HepG2 (cell line): ENCODE data around the gene KIF3A. TPM values are rescaled to one million over a fixed set of nuclear protein-coding genes. Genes with fewer than 3 reads are reported as not detected.

Experiments used
- AGO2 ChIP-seq: fragments of 200-400 bp; formaldehyde crosslinking; optimal IDR thresholded peaks from 2 replicates; pipeline ENCODE3; 2017; ENCODE audit warnings: mild to moderate bottlenecking, low read depth, low read length, moderate library complexity
- DPF2 ChIP-seq: sonication (generic); formaldehyde crosslinking; IDR thresholded peaks from 2 replicates; pipeline ENCODE4 v1.4.0; 2020; ENCODE audit warnings: mild to moderate bottlenecking, low read depth, missing genetic modification reagents, borderline replicate concordance
- FIP1L1 ChIP-seq: fragments of 200-400 bp; formaldehyde crosslinking; IDR thresholded peaks from 2 replicates; pipeline ENCODE4 v1.6.1; 2018; ENCODE audit warnings: low read depth, mild to moderate bottlenecking, low read length, moderate library complexity, borderline replicate concordance; ENCODE audit not compliant: insufficient read depth
- ISX ChIP-seq: sonication (generic); formaldehyde crosslinking; conservative IDR thresholded peaks from 2 replicates; pipeline ENCODE4 v1.5.0; 2020; ENCODE audit warnings: missing genetic modification reagents
- KLF11 ChIP-seq: IDR thresholded peaks from 2 replicates; pipeline ENCODE4 v1.6.1; 2016; ENCODE audit warnings: missing compliant biosample characterization
- KLF16 ChIP-seq, 2 experiments: sonication (generic) in 1 of 2; formaldehyde crosslinking in 1 of 2; IDR thresholded peaks; 2 replicates each; pipeline versions ENCODE4 v1.6.1 to v1.8.0; 2016 to 2023; ENCODE audit warnings: missing genetic modification reagents in 2 of 2, missing compliant biosample characterization in 1 of 2
- NCOA1 ChIP-seq: sonication (generic); formaldehyde crosslinking; IDR thresholded peaks from 2 replicates; pipeline ENCODE4 v1.9.0; 2021; ENCODE audit warnings: missing genetic modification reagents
- NCOA2 ChIP-seq: sonication (generic); formaldehyde crosslinking; IDR thresholded peaks from 2 replicates; pipeline ENCODE4 v1.8.0; 2022; ENCODE audit warnings: inconsistent platforms
- RXRA ChIP-seq: sonication (generic); formaldehyde crosslinking; IDR thresholded peaks from 2 replicates; pipeline ENCODE4 v1.5.1; 2020; ENCODE audit warnings: missing genetic modification reagents
- SIN3A ChIP-seq: IDR thresholded peaks from 2 replicates; pipeline ENCODE4 v1.6.1; 2011; ENCODE audit warnings: low read depth, mild to moderate bottlenecking, control low read depth, low read length, borderline replicate concordance
- SMC3 ChIP-seq: IDR thresholded peaks from 2 replicates; pipeline ENCODE4 v1.6.1; 2011; ENCODE audit warnings: low read length, improper control_type of control experiment
- SRF ChIP-seq: IDR thresholded peaks from 2 replicates; pipeline ENCODE4 v1.6.1; 2011; ENCODE audit warnings: mild to moderate bottlenecking, low read depth, low read length, moderate library complexity
- TBL1XR1 ChIP-seq: fragments of 150-350 bp; IDR thresholded peaks from 2 replicates; pipeline ENCODE4 v1.6.1; 2014; ENCODE audit warnings: borderline replicate concordance, low read length; ENCODE audit not compliant: partially characterized antibody
- TSC22D2 ChIP-seq: sonication (generic); formaldehyde crosslinking; IDR thresholded peaks from 2 replicates; pipeline ENCODE4 v1.5.1; 2020; ENCODE audit warnings: missing genetic modification reagents, mild to moderate bottlenecking, borderline replicate concordance
- ZBTB20 ChIP-seq: sonication (generic); formaldehyde crosslinking; IDR thresholded peaks from 2 replicates; pipeline ENCODE4 v1.8.1; 2023; ENCODE audit warnings: missing genetic modification reagents, low read depth, mild to moderate bottlenecking, borderline replicate concordance
- ZBTB46 ChIP-seq: sonication (generic); formaldehyde crosslinking; IDR thresholded peaks from 2 replicates; pipeline ENCODE4 v1.4.0; 2020; ENCODE audit warnings: mild to moderate bottlenecking, missing genetic modification reagents, borderline replicate concordance
- ZFP91 ChIP-seq: sonication (generic); formaldehyde crosslinking; IDR thresholded peaks from 2 replicates; pipeline ENCODE4 v1.9.0; 2022; ENCODE audit warnings: missing genetic modification reagents, mild to moderate bottlenecking, borderline replicate concordance
- ZMYM3 ChIP-seq: sonication (generic); formaldehyde crosslinking; IDR thresholded peaks from 2 replicates; pipeline ENCODE4 v1.5.1; 2020; ENCODE audit warnings: mild to moderate bottlenecking, missing genetic modification reagents
- ZNF136 ChIP-seq: sonication (generic); formaldehyde crosslinking; IDR thresholded peaks from 2 replicates; pipeline ENCODE4 v1.8.1; 2022; ENCODE audit warnings: low read depth, mild to moderate bottlenecking, moderate library complexity, missing genetic modification reagents
- ZNF230 ChIP-seq: sonication (generic); formaldehyde crosslinking; IDR thresholded peaks from 2 replicates; pipeline ENCODE4 v1.4.0; 2020; ENCODE audit warnings: mild to moderate bottlenecking, missing genetic modification reagents
- ZNF24 ChIP-seq: fragments of 450-650 bp; IDR thresholded peaks from 2 replicates; pipeline ENCODE4 v1.6.1; 2017; ENCODE audit warnings: antibody characterized with exemption, mild to moderate bottlenecking
- ZNF337 ChIP-seq: sonication (generic); formaldehyde crosslinking; IDR thresholded peaks from 2 replicates; pipeline ENCODE4 v1.5.1; 2020; ENCODE audit warnings: missing genetic modification reagents, low read depth, mild to moderate bottlenecking, borderline replicate concordance
- ZNF383 ChIP-seq: sonication (generic); formaldehyde crosslinking; IDR thresholded peaks from 2 replicates; pipeline ENCODE4 v1.4.0; 2020; ENCODE audit warnings: missing genetic modification reagents, mild to moderate bottlenecking, borderline replicate concordance
- ZNF44 ChIP-seq: sonication (generic); formaldehyde crosslinking; IDR thresholded peaks from 2 replicates; pipeline ENCODE4 v1.5.1; 2020; ENCODE audit warnings: mild to moderate bottlenecking, missing genetic modification reagents
- ZNF512 ChIP-seq: sonication (generic); formaldehyde crosslinking; IDR thresholded peaks from 2 replicates; pipeline ENCODE4 v1.4.0; 2020; ENCODE audit warnings: mild to moderate bottlenecking, missing genetic modification reagents
- ZNF761 ChIP-seq: sonication (generic); formaldehyde crosslinking; conservative IDR thresholded peaks from 2 replicates; pipeline ENCODE4 v1.4.0; 2020; ENCODE audit warnings: mild to moderate bottlenecking, missing genetic modification reagents
- polyA plus RNA-seq, 8 experiments: library from polyadenylated mRNA; depleted of rRNA in 3 of 8; stranded (reverse) in 7 of 8; unstranded in 1 of 8; fragments of >200 nt; fragmentation: Illumina TruSeq in 4 of 8; extraction: Trizol in 4 of 8; gene quantifications; 2 replicates each; pipeline versions ENCODE4 v1.2.1 to v1.2.3, GENCODE V29; 2011 to 2016; ENCODE audit warnings: low read depth in 4 of 8, missing spikeins in 1 of 8, mixed read lengths in 1 of 8; ENCODE audit not compliant: insufficient read depth in 1 of 8
- total RNA-seq, 5 experiments: library from RNA; depleted of rRNA; stranded (reverse); fragments of >200 nt; fragmentation: Illumina TruSeq; extraction: Trizol; gene quantifications; 2 replicates each; pipeline ENCODE4 v1.2.3, GENCODE V29; 2016; ENCODE audit warnings: low read depth in 1 of 5

Gene KIF3A
- total and polyA plus RNA-seq, 2 of the 13 experiments (the other 11 are each of a cell fraction or from before 2014, with no cell fraction given): 2.3 to 8.4 TPM

- no peak for TF ChIP-seq TSC22D2 (CRISPR knock-in tag)
- no peak for TF ChIP-seq SRF
- TF ChIP-seq TBL1XR1: no peak
- no peak for TF ChIP-seq ZNF337 (CRISPR knock-in tag)
- no peak for TF ChIP-seq SMC3
- no peak for TF ChIP-seq NCOA2 (CRISPR knock-in tag)
- TF ChIP-seq NCOA1: no peak
- no peak for TF ChIP-seq SIN3A
- peak; percentile 84 for TF ChIP-seq AGO2
- TF ChIP-seq ZNF44: no peak
- TF ChIP-seq ZNF230: no peak
- TF ChIP-seq ZNF512: no peak
- peak; percentile 36; the same call in 1 of the 2 replicates for TF ChIP-seq RXRA (CRISPR knock-in tag)
- TF ChIP-seq DPF2 (CRISPR knock-in tag): no peak
- TF ChIP-seq ZBTB20 (CRISPR knock-in tag): no peak
- TF ChIP-seq ZFP91 (CRISPR knock-in tag): peak; percentile 80; the same call in 1 of the 2 replicates
- TF ChIP-seq ZNF24: no peak
- TF ChIP-seq ZMYM3 (CRISPR knock-in tag): no peak
- no peak for TF ChIP-seq ZNF136 (CRISPR knock-in tag)
- TF ChIP-seq ISX (CRISPR knock-in tag): no peak
- TF ChIP-seq KLF11 (CRISPR knock-in tag): no peak
- TF ChIP-seq KLF16 (CRISPR knock-in tag; IDR thresholded peaks at IDR 0.05): peak in 1 of 2 experiments; percentile 52; a peak in 1 of 4 replicates
- TF ChIP-seq FIP1L1: no peak
- no peak for TF ChIP-seq ZNF383 (CRISPR knock-in tag)
- TF ChIP-seq ZBTB46: no peak
- no peak for TF ChIP-seq ZNF761 (CRISPR knock-in tag)
Measured at GRCh38 chr5:132777209-132778069, 40.1 kb upstream of the KIF3A start, which contains the start of gene SEPTIN8 (continued).
